GM12864 (cell line): ENCODE data around the gene TNRC6B.
A peak's percentile ranks its signal among the peaks of the same experiment; 100 is the strongest.
"Not testable (repeated sequence)": the region's sequence is repeated elsewhere in the genome, so short reads cannot be mapped to it uniquely, and the experiment has no call there.

ENCODE experiments used
- DNase-seq: peaks from one replicate; pipeline ENCODE4 v3.0.0-alpha.2; 2011; ENCODE audit warnings: low read depth
- H3K4me3 ChIP-seq: 2 replicates; pipeline ENCODE4 v1.5.1; 2011; ENCODE audit warnings: mild to moderate bottlenecking, low read depth, low read length, control low read depth
- TF ChIP-seq, protein P1 (sequence below): IDR thresholded peaks from 2 replicates; pipeline ENCODE4 v1.5.1; 2011; ENCODE audit warnings: low read depth, mild to moderate bottlenecking, moderate library complexity, low read length, control low read depth, inconsistent platforms; ENCODE audit errors: missing control alignments

The TNRC6B gene

DNA sequence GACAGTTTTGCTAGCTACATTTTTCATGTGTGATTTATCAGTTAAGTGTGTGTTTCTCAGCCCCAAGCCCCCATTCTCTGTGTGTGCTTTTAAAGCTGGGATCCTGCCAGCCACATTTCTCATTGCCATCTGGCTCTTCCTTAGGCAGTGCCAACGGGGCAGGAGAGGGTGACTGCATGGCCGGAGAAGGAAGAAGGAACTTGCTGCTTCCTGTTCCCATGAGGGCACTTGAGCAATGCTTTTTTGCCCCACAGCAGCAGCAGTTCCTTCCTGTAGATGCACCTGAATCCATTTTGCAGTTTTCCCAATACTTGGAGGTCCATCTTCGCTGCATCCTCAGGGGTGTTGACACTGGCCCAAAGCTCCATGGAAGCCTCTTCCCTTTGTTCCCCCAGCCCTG is 37.5 kb downstream of the TNRC6B start:
- no peak for DNase-seq
- H3K4me3 ChIP-seq = peak overlapping the region; percentile 35; the same call in 1 of the 2 replicates
- TF ChIP-seq, protein P1, sequence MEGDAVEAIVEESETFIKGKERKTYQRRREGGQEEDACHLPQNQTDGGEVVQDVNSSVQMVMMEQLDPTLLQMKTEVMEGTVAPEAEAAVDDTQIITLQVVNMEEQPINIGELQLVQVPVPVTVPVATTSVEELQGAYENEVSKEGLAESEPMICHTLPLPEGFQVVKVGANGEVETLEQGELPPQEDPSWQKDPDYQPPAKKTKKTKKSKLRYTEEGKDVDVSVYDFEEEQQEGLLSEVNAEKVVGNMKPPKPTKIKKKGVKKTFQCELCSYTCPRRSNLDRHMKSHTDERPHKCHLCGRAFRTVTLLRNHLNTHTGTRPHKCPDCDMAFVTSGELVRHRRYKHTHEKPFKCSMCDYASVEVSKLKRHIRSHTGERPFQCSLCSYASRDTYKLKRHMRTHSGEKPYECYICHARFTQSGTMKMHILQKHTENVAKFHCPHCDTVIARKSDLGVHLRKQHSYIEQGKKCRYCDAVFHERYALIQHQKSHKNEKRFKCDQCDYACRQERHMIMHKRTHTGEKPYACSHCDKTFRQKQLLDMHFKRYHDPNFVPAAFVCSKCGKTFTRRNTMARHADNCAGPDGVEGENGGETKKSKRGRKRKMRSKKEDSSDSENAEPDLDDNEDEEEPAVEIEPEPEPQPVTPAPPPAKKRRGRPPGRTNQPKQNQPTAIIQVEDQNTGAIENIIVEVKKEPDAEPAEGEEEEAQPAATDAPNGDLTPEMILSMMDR = no peak

DNA sequence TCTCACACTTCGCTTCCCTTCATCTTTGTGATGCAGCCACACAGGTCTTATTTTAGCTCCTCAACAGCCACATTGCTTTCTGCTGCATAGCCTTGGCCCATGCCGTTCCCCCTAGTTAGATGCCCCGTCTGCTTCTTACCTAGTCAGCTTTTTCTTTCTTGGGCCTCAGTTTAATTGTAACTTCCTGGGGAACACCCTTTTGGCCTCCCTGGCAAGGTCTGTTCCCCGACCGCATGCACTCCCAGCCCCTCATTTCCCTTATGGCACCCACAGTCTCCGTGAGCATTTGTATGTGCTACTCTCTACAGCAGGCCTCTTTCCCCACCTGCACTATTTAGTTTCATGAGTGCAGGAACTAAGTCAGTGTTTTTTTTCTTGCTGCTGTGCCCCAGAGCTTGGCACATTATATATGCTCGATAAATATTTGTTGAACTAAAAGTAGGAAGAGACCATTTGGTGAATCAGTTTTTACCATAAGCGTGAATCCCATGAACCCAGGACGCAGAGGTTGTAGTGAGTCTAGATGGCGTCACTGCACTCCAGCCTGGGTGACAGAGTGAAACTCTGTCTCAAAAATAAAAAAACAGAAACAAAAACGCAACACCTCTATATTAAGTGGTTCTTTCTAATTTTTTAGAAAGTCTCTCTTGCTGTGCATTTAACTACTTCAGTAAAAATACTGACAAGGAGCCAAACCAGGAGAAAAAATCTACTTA is 38.5 kb downstream of the TNRC6B start:
- TF ChIP-seq, protein P1 = no peak
- no peak for DNase-seq
- peak overlapping the region; percentile 35 for H3K4me3 ChIP-seq

GRCh38 chr22:40218152-40218551 is 40.4 kb downstream of the TNRC6B start:
- H3K4me3 ChIP-seq = no peak overlapping the region
- DNase-seq = no peak
- TF ChIP-seq, protein P1 = no peak

DNA sequence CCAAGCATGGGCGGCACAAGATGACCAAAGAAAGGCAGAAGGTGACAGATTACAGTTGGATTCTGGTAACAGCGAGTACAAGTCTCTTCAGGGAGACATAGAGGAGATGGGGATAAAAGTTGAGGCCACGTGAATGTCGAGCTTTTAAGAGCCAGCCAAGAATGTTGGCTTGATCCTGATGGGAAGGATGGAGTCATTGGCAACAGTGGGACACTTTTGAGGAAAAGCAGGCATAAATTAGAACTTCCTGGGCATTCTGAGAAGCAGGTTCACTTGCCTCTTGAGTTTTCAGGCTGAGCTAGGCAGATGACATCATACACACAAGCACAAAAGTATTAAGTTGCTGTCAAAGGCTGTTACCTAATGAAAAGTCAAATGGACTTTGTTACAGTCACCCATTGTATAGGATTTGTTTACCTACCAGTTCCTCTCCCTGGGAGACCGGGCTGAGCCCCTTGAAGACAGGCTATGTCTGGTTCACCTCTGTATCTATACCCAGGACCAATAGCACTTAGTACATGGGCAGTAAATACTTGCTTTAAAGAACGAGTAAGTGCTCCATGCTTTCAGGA is 41.1 kb downstream of the TNRC6B start:
- TF ChIP-seq, protein P1 = no peak
- no peak overlapping the region for H3K4me3 ChIP-seq
- DNase-seq = no peak

DNA sequence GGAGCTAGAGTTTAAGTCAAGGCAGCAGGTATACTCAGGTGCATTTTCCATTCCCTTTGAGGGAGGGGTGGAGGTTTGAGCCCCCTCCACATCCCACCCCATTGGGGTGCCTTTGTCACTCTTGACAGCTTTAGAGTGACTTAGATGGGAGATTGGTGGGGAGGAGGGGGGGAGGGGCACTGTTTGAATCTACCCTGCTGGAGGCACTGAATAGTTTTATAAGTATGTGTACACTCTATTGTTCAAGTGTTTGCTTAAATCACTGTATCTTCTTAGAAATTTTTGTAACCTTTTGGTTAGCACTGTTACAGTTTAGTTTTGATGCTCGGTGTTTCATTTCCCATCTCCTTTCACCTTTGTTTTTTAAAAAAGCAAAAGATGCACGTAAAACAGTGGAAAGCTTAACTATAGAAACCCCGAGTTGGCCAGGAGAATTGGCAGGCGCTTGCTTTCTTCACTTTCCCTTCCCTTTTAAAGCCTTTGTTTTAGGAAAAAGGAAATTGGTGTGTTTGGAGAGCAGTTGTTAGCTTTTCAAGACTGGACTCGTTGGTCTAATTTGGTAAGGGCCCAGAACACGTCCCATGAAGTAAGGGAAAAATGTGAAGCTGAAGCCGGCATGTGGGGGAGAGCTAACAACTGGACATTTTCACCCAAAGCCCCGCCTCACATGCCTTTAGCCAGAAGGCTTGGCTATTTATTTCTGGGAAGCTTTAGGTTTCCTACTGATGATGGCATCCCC is 42.8 kb downstream of the TNRC6B start:
- H3K4me3 ChIP-seq = no peak overlapping the region
- TF ChIP-seq, protein P1 = no peak
- DNase-seq = no peak

- DNase-seq = no peak
- TF ChIP-seq, protein P1 = no peak
These were observed 43.3 kb downstream of the TNRC6B start for GRCh38 chr22:40221055-40221414.

DNA sequence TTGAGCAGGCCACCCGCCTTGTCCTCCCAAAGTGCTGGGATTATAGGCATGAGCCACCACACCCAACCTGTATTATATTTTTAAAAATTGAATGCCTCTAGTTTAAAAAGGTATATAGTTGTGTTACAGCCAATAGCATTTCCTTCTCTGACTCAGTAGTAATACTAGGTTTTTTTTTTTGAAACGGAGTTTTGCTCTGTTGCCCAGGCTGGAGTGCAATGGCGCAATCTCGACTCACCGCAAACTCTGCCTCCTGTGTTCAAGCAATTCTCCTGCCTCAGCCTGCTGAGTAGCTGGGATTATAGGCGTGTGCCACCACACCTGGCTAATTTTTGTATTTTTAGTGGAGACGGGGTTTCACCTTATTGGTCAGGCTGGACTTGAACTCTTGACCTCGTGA is 45.3 kb downstream of the TNRC6B start:
- not testable (repeated sequence) for DNase-seq, H3K4me3 ChIP-seq

More at GRCh38 chr22:40221055-40221414, 43.3 kb downstream of the TNRC6B start:
- no peak overlapping the region for H3K4me3 ChIP-seq
